ENCODE results near the gene MEX3C.

- TF ChIP-seq, protein P1, sequence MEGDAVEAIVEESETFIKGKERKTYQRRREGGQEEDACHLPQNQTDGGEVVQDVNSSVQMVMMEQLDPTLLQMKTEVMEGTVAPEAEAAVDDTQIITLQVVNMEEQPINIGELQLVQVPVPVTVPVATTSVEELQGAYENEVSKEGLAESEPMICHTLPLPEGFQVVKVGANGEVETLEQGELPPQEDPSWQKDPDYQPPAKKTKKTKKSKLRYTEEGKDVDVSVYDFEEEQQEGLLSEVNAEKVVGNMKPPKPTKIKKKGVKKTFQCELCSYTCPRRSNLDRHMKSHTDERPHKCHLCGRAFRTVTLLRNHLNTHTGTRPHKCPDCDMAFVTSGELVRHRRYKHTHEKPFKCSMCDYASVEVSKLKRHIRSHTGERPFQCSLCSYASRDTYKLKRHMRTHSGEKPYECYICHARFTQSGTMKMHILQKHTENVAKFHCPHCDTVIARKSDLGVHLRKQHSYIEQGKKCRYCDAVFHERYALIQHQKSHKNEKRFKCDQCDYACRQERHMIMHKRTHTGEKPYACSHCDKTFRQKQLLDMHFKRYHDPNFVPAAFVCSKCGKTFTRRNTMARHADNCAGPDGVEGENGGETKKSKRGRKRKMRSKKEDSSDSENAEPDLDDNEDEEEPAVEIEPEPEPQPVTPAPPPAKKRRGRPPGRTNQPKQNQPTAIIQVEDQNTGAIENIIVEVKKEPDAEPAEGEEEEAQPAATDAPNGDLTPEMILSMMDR (conservative IDR thresholded peaks at IDR 0.05; ENCODE audit: low read length) = no peak
- TF ChIP-seq EZH2phosphoT487 (IDR thresholded peaks at IDR 0.05; ENCODE audit: borderline replicate concordance, low read depth, low read length) = no peak
These were observed 26.8 kb downstream of the MEX3C start for GRCh38 chr18:51170664-51171063.
